Keratinocyte (primary cell): Measurements from ENCODE around the gene RABGEF1. TPM values are rescaled to one million over a fixed set of nuclear protein-coding genes. Genes with fewer than 3 reads are reported as not detected.

Experiments used
- DNase-seq: peaks from one replicate; pipeline ENCODE4 v3.0.0-alpha.2; 2011; ENCODE audit warnings: low read depth, missing footprints, low spot score
- FAIRE-seq: peaks from 2 replicates; lab custom pipeline; 2011; peaks lifted over from hg19 to GRCh38; lab: Jason Lieb, UNC
- H2AFZ ChIP-seq: 2 replicates; pipeline ENCODE4 v1.6.0; 2012; ENCODE audit warnings: low read length, control low read depth, inconsistent platforms; ENCODE audit not compliant: control insufficient read depth
- H3K27ac ChIP-seq: 2 replicates; pipeline ENCODE4 v1.5.1; 2011; ENCODE audit warnings: low read length; ENCODE audit not compliant: control insufficient read depth, insufficient read depth
- H3K27me3 ChIP-seq: 3 replicates; pipeline ENCODE4 v1.6.0; 2011; ENCODE audit warnings: low read length; ENCODE audit not compliant: control insufficient read depth, insufficient read depth; ENCODE audit errors: extremely low read depth
- H3K36me3 ChIP-seq, 2 experiments: 2 replicates in 1 of 2; 3 replicates in 1 of 2; pipeline ENCODE4 v1.5.1; 2011; ENCODE audit warnings: low read length in 2 of 2, mild to moderate bottlenecking in 1 of 2; ENCODE audit not compliant: control insufficient read depth in 2 of 2, insufficient read depth in 2 of 2; ENCODE audit errors: extremely low read depth in 1 of 2
- H3K4me1 ChIP-seq: 3 replicates; pipeline ENCODE4 v1.5.1; 2011; ENCODE audit warnings: low read length; ENCODE audit not compliant: control insufficient read depth, insufficient read depth; ENCODE audit errors: extremely low read depth
- H3K4me2 ChIP-seq: 3 replicates; pipeline ENCODE4 v1.6.0; 2011; ENCODE audit warnings: low read depth, low read length; ENCODE audit not compliant: control insufficient read depth, insufficient read depth; ENCODE audit errors: extremely low read depth
- H3K4me3 ChIP-seq, 3 experiments: fragments of 200-600 bp in 1 of 3; sonication (generic) in 1 of 3; 2 replicates in 2 of 3; 3 replicates in 1 of 3; pipeline ENCODE4 v1.5.1; 2011 to 2016; ENCODE audit warnings: low read length in 3 of 3, mild to moderate bottlenecking in 3 of 3, control low read depth in 2 of 3, inconsistent platforms in 1 of 3, low read depth in 1 of 3, mixed read lengths in 1 of 3, mixed run types in 1 of 3, moderate library complexity in 1 of 3; ENCODE audit not compliant: control insufficient read depth in 2 of 3, insufficient read depth in 2 of 3; ENCODE audit errors: extremely low read depth in 1 of 3
- H3K79me2 ChIP-seq: 2 replicates; pipeline ENCODE4 v1.6.0; 2012; ENCODE audit warnings: low read length; ENCODE audit not compliant: control insufficient read depth, insufficient read depth
- H3K9ac ChIP-seq: 3 replicates; pipeline ENCODE4 v1.6.0; 2011; ENCODE audit warnings: low read length; ENCODE audit not compliant: control insufficient read depth, insufficient read depth; ENCODE audit errors: extremely low read depth
- H3K9me1 ChIP-seq: 3 replicates; pipeline ENCODE4 v1.6.0; 2011; ENCODE audit warnings: low read length; ENCODE audit not compliant: control insufficient read depth, insufficient read depth; ENCODE audit errors: extremely low read depth
- H3K9me3 ChIP-seq: 2 replicates; pipeline ENCODE4 v1.5.1; 2012; ENCODE audit warnings: low read depth, low read length; ENCODE audit not compliant: control insufficient read depth
- H4K20me1 ChIP-seq: 3 replicates; pipeline ENCODE4 v1.6.0; 2011; ENCODE audit warnings: low read length; ENCODE audit not compliant: control insufficient read depth, insufficient read depth; ENCODE audit errors: extremely low read depth
- CTCF ChIP-seq, 3 experiments: IDR thresholded peaks in 1 of 3; conservative IDR thresholded peaks in 1 of 3; optimal IDR thresholded peaks in 1 of 3; 2 replicates in 2 of 3; 3 replicates in 1 of 3; pipeline versions ENCODE3 to v1.5.1; 2011; ENCODE audit warnings: low read length in 3 of 3, mild to moderate bottlenecking in 3 of 3, moderate library complexity in 2 of 3, control low read depth in 1 of 3, inconsistent platforms in 1 of 3; ENCODE audit not compliant: insufficient read depth in 2 of 3; ENCODE audit errors: extremely low read depth in 1 of 3
- EZH2 ChIP-seq: IDR thresholded peaks from one replicate; pipeline ENCODE4 v1.6.1; 2012; ENCODE audit warnings: inconsistent platforms, mild to moderate bottlenecking, low read length, moderate library complexity
- dilution Hi-C: fragments of 300-500 bp; cut with MboI; formaldehyde crosslinking; loops from one replicate; pipeline ENCODE4 v1.7.0; 2020; ENCODE audit warnings: low sequenced_read_pairs; ENCODE audit not compliant: extremely low pct_ligation_motif_present
- polyA plus RNA-seq, 5 experiments: library from polyadenylated mRNA; depleted of rRNA in 3 of 5; stranded (reverse) in 3 of 5; stranded (forward) in 1 of 5; unstranded in 1 of 5; fragments of >200 nt; gene quantifications; 1 replicate in 1 of 5; 2 replicates in 3 of 5; 3 replicates in 1 of 5; pipeline versions ENCODE4 v1.2.1 to v1.2.3, GENCODE V29; 2011 to 2012; ENCODE audit warnings: missing spikeins in 2 of 5, low read depth in 1 of 5, low replicate concordance in 1 of 5

RABGEF1 gene
- polyA plus RNA-seq, 1 donor (not counting 4 experiments of a cell fraction or from before 2014, with no cell fraction given) = 58.2 TPM

- H3K79me2 ChIP-seq = peaks cover 66% of the 10 kb centered on the region
- no peak for TF ChIP-seq EZH2
- TF ChIP-seq CTCF (optimal IDR thresholded peaks at IDR 0.05 in 1 of 3, IDR thresholded peaks at IDR 0.05 in 1 of 3, conservative IDR thresholded peaks at IDR 0.05 in 1 of 3; ENCODE audit: extremely low read depth in 1 of 3, insufficient read depth in 2 of 3, low read length in 3 of 3) = no peak
- H3K9me1 ChIP-seq = no peaks in the 10 kb centered on the region
- no peaks in the 10 kb centered on the region for H3K27me3 ChIP-seq
- DNase-seq = no peak
- H2AFZ ChIP-seq = no peak overlapping the region
- peaks cover under 1 to 9% of the 10 kb centered on the region in 2 experiments for H3K36me3 ChIP-seq
- no peaks in the 10 kb centered on the region for H3K4me1 ChIP-seq
- no peaks in the 10 kb centered on the region for H3K9me3 ChIP-seq
- H3K27ac ChIP-seq = no peak overlapping the region
- H3K9ac ChIP-seq = no peak overlapping the region
- H3K4me3 ChIP-seq = no peak overlapping the region
- dilution Hi-C loops = no loop called here
- FAIRE-seq = no peak
- no peaks in the 10 kb centered on the region for H4K20me1 ChIP-seq
- H3K4me2 ChIP-seq = no peak overlapping the region
Measured at GRCh38 chr7:66768865-66769832, 28.6 kb downstream of the RABGEF1 start.

GRCh38 chr7:66769833-66770512 lies 29.4 kb downstream of the RABGEF1 start:
- no peak overlapping the region for H3K27ac ChIP-seq
- H3K27me3 ChIP-seq = no peaks in the 10 kb centered on the region
- H2AFZ ChIP-seq = no peak overlapping the region
- peaks cover 4 to 10% of the 10 kb centered on the region in 2 experiments for H3K36me3 ChIP-seq
- DNase-seq (no peak), FAIRE-seq (no peak)
- H3K79me2 ChIP-seq = peaks cover 61% of the 10 kb centered on the region
- TF ChIP-seq EZH2 = no peak
- no peak for TF ChIP-seq CTCF (optimal IDR thresholded peaks at IDR 0.05 in 1 of 3, IDR thresholded peaks at IDR 0.05 in 1 of 3, conservative IDR thresholded peaks at IDR 0.05 in 1 of 3; ENCODE audit: extremely low read depth in 1 of 3, insufficient read depth in 2 of 3, low read length in 3 of 3)
- no peaks in the 10 kb centered on the region for H3K4me1 ChIP-seq
- H3K9me1 ChIP-seq = no peaks in the 10 kb centered on the region
- no peak overlapping the region for H3K4me3 ChIP-seq
- no peak overlapping the region for H3K9ac ChIP-seq
- dilution Hi-C loops = no loop called here
- H4K20me1 ChIP-seq = no peaks in the 10 kb centered on the region
- H3K4me2 ChIP-seq = no peak overlapping the region
- no peaks in the 10 kb centered on the region for H3K9me3 ChIP-seq
